ENCODE results near the gene EXD3.

The EXD3 gene

DNA sequence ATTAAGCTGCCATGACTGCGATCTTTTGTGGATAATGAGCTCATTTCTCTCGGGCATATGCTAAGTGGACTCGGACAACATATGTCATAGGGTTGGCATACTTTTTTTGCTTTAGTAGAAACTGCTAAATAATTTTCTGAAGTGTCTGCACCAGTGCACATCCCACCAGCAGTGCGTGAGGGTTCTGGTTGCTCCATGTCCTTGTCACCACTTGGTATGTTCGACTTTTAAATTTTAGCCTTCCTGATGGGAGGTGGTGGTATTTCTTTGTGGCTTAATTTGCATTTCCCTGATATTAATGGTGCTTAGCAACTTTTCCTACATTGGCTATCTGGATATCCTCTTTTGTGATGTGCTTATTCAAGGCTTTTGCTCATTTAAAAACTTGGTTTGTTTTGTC is 63.1 kb downstream of the EXD3 start:
- Histone ChIP-seq H3K36me3 (ENCODE audit: insufficient read depth, low read length) (no peaks in the 10 kb centered on the region), H3K9me3 (replicated peaks; ENCODE audit: low read length) (peaks cover 13% of the 10 kb centered on the region), H3K4me3 (ENCODE audit: low read length) (no peak overlapping the region), H3K27me3 (ENCODE audit: control insufficient read depth, insufficient read depth, low read length) (no peaks in the 10 kb centered on the region), H3K4me1 (ENCODE audit: control insufficient read depth, insufficient read depth, low read length) (no peaks in the 10 kb centered on the region), H3K4me2 (ENCODE audit: low read length) (no peak overlapping the region), H3K9ac (ENCODE audit: low read depth, low read length) (no peak overlapping the region)

DNA sequence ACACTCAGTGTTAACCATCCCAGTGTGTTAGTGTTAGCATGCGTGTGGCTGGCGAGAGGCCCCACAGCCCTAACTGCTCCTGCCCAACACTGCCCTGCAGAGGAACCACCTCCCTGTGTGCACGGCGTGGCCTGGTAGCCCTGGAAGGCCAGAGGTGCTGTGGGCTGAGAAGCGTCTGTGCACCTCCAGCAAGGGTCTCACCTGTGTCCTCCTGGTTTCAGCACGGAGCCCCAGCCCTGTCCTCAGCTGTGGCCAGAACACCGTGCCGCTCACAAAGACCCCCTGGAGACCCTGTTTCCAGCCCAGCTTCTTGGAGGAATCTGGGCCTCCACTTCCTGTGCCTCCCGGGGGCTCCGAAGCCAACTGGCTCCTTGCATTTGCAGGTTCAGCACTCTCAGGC is 64.8 kb downstream of the EXD3 start:
- Histone ChIP-seq H3K36me3 (ENCODE audit: insufficient read depth, low read length) (no peaks in the 10 kb centered on the region), H3K9me3 (replicated peaks; ENCODE audit: low read length) (peaks cover 13% of the 10 kb centered on the region), H3K27me3 (ENCODE audit: control insufficient read depth, insufficient read depth, low read length) (no peaks in the 10 kb centered on the region), H3K4me2 (ENCODE audit: low read length) (no peak overlapping the region), H3K4me1 (ENCODE audit: control insufficient read depth, insufficient read depth, low read length) (no peaks in the 10 kb centered on the region), H3K9ac (ENCODE audit: low read depth, low read length) (no peak overlapping the region), H3K4me3 (ENCODE audit: low read length) (no peak overlapping the region)

DNA sequence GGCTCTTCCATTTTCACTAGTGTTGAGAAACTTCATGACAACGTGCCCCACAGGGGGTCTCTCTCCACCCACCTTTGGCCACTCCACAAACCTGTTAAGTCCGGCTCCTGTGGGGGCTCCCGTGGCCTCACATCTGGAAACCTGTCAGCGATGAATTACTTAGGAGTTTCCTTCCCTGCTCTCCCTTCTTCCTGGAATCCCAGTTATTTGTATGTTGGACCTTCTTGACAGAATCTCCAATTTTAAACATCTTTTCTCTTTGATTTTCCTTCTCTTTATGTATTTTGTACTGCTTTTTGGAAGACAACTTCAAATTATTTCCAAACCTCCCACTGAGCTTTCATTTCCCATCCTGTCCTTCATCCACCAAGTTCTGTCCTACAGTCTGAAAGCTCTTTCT is 65.8 kb downstream of the EXD3 start:
- Histone ChIP-seq H3K4me1 (ENCODE audit: control insufficient read depth, insufficient read depth, low read length) (no peaks in the 10 kb centered on the region), H3K9me3 (replicated peaks; ENCODE audit: low read length) (peaks cover 13% of the 10 kb centered on the region), H3K4me2 (ENCODE audit: low read length) (no peak overlapping the region), H3K36me3 (ENCODE audit: insufficient read depth, low read length) (no peaks in the 10 kb centered on the region), H3K27me3 (ENCODE audit: control insufficient read depth, insufficient read depth, low read length) (no peaks in the 10 kb centered on the region), H3K4me3 (ENCODE audit: low read length) (no peak overlapping the region), H3K9ac (ENCODE audit: low read depth, low read length) (no peak overlapping the region)

DNA sequence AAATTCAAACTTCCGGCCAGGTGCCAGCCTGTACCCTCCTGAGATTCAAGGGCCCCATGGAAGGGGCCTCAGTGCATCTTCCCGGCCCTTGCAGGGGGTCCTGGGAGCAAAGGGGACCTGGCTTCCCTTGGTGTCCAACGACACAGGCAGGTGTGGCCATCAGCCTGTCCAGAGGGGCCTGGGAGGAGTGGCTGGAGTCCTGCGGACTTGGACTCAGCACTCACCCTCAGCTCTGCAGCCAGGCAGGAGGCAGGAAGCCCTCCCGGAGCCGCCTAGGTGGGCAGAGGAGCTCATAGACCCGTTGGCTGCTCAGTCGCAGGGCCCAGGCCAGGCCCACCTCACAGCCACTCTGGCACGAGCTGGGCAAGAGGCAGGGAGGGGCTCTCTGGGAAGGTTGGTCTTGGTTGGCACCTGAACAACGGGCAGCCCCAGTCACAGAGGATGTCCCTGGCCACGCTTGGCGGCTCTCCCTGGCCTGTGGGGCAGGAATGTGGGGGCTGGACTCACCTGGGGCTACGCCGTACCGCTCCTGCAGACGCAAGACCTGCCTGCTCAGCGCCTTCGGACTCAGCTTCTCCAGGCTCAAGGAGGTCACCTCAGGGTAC is 67.1 kb downstream of the EXD3 start:
- H3K4me2 ChIP-seq (ENCODE audit: low read length) = no peak overlapping the region
- H3K27me3 ChIP-seq (ENCODE audit: control insufficient read depth, insufficient read depth, low read length) = no peaks in the 10 kb centered on the region
- H3K4me1 ChIP-seq (ENCODE audit: control insufficient read depth, insufficient read depth, low read length) = no peaks in the 10 kb centered on the region
- no peak overlapping the region for H3K9ac ChIP-seq (ENCODE audit: low read depth, low read length)
- no peaks in the 10 kb centered on the region for H3K36me3 ChIP-seq (ENCODE audit: insufficient read depth, low read length)
- H3K9me3 ChIP-seq (replicated peaks; ENCODE audit: low read length) = peaks cover 13% of the 10 kb centered on the region
- H3K4me3 ChIP-seq (ENCODE audit: low read length) = no peak overlapping the region

DNA sequence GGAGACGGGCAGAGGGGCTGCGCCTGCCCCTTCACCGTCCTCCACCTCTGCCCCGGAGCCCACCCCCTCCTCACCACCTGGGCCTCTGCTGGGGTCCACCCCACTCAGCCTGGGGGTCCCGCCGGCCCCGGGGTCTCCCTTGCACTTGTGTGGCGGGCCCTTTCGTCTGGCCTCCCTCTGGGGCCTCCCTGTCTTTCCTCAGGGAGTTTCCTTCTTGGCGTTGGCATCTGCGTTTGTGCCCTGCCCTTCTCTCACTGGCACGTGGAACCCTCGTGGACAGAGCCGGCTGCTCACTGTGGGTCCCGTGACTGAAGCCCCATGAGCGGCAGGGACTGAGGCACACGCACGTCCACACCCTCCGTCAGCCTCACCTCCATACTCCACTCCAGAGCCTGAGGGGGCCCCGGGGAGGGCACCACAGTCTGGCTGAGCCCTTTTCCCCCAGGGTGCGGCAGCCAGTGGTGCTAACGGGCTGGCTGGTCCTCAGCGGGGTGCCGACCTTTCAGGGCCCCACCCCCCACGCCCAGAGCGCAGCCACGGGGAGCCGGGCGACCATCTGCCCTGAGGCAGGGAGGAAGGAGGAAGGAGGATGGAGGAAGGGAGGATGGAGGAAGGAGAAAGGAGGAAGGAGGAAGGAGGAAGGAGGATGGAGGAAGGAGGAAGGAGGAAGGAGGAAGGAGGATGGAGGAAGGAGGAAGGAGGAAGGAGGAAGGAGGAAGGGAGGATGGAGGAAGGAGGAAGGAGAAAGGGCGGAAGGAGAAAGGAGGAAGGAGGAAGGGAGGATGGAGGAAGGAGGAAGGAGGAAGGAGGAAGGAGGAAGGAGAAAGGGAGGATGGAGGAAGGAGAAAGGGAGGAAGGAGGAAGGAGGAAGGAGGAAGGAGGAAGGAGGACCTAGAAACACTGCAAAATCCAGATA is 67.9 kb downstream of the EXD3 start:
- H3K9me3 ChIP-seq (replicated peaks; ENCODE audit: low read length) = peaks cover 13% of the 10 kb centered on the region

DNA sequence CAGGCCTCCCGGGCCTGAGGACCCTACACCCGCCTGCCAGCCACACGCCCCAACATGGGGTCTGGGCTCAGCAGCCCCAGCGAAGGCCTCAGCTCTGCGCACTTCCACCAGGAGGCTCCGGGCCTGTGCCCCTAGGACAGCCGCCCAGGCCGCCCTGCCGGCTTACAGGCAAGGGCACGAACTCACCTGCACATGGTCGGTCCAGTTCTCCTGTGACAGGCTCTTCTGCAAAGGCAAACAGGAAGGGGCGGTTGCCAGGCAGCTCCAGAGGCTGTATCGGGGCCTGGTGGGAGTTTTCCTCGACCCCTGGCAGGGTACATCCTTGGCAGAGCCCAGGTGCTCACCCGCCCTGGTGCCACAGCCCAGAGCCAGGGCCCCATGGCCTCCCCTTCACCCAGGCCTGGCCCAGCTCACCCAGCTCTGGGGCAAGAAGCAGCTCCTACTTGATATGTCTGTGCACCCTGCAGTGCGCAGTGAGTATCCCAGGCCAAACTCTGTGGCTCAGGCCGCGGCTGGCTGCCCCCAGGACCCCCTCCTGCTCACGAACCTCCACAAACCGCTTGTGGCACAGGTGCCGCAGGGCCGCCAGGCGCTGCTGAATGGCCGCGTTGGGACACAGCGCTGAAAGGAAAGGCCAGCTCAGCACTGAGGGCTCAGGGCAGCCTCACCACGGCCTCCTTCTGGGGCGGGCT is 68.7 kb downstream of the EXD3 start:
- no peak overlapping the region for H3K9ac ChIP-seq (ENCODE audit: low read depth, low read length)
- no peaks in the 10 kb centered on the region for H3K36me3 ChIP-seq (ENCODE audit: insufficient read depth, low read length)
- H3K4me2 ChIP-seq (ENCODE audit: low read length) = no peak overlapping the region
- no peak overlapping the region for H3K4me3 ChIP-seq (ENCODE audit: low read length)
- no peaks in the 10 kb centered on the region for H3K27me3 ChIP-seq (ENCODE audit: control insufficient read depth, insufficient read depth, low read length)
- H3K9me3 ChIP-seq (replicated peaks; ENCODE audit: low read length) = peaks cover 13% of the 10 kb centered on the region
- no peaks in the 10 kb centered on the region for H3K4me1 ChIP-seq (ENCODE audit: control insufficient read depth, insufficient read depth, low read length)

More for the DNA sequence above, 67.9 kb downstream of the EXD3 start:
- Histone ChIP-seq H3K9ac (ENCODE audit: low read depth, low read length) (no peak overlapping the region), H3K4me3 (ENCODE audit: low read length) (no peak overlapping the region), H3K27me3 (ENCODE audit: control insufficient read depth, insufficient read depth, low read length) (no peaks in the 10 kb centered on the region), H3K4me1 (ENCODE audit: control insufficient read depth, insufficient read depth, low read length) (no peaks in the 10 kb centered on the region), H3K36me3 (ENCODE audit: insufficient read depth, low read length) (no peaks in the 10 kb centered on the region), H3K4me2 (ENCODE audit: low read length) (no peak overlapping the region)

DNA sequence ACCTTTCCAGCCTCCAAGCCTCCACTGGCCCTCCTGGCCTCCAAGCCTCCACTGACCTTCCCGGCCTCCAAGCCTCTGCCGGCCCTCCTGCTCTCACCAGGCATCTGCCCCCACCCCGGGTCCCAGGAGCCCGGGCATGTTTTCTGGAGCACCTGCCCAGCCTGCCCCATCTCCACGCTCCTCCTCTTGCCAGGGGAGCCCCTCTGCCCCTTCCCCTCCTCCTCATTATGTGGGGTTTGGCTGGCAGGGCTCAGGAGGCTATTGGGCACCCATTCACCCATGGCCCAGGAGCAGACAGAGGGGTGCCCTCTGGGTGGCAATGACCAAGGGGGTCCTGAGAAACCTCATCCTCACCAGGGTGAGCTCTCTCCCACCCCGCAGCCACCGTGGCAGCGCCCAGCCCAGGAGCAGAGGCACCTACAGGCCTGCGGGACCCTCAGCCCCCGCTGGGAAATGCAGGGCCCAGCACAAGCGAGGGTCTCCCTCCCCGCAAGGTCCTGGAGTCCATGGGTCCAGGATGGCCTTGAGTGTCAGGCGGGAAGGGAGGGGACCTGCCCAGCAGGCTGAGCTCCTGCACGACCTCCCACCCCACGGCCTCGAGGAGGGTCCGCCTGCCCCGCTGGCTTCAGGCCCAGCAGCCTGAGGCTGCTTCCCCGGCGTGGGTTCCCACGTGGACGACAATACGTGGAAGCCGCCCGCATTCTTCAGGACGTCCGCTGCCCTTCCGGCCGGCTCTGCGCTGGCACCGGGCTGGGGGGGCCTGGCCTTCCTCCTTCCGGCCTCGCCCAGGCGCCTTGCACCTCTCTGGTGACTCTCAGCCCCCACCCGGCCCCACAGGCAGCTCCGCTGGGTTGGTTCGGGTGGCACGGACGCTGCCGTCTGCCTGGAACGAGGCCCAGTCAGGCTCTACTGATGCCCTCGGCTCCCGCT is 69.5 kb downstream of the EXD3 start:
- H3K4me2 ChIP-seq (ENCODE audit: low read length) = no peak overlapping the region
- H3K4me1 ChIP-seq (ENCODE audit: control insufficient read depth, insufficient read depth, low read length) = no peaks in the 10 kb centered on the region
- H3K9ac ChIP-seq (ENCODE audit: low read depth, low read length) = no peak overlapping the region
- H3K36me3 ChIP-seq (ENCODE audit: insufficient read depth, low read length) = no peaks in the 10 kb centered on the region
- peaks cover 13% of the 10 kb centered on the region for H3K9me3 ChIP-seq (replicated peaks; ENCODE audit: low read length)
- no peaks in the 10 kb centered on the region for H3K27me3 ChIP-seq (ENCODE audit: control insufficient read depth, insufficient read depth, low read length)
- H3K4me3 ChIP-seq (ENCODE audit: low read length) = no peak overlapping the region

DNA sequence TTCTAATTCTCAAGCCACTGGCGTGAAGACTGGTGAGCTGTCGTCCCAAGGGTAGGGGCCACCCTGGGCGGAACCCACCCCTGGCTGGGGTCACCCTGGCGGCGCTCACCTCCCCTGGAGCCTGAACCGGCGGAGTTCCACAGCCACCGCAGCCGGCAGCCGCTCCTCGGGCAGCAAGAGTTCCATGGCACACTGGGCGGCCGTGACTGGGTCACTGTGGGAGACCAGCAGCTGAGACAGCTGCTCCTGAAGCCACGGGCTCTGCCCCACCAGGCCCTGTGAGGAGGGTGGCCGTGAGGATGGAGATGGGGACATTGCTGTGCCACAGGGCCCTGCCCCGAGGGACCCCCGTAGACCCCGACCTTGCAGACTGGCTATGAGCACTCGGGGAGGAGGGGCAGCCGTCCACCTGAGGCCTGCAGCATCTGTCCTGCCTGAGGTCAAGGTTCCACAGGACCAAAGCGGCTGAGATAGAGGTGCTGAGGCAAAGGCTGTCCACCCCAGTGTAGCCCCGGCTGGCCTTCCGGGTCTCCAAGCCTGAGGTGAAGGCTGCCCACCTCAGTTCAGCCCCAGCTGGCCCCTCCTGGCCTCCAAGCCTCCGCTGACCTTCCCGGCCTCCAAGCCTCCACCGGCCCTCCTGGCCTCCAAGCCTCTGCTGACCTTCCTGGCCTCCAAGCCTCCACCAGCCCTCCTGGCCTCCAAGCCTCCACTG is 70.3 kb downstream of the EXD3 start:
- no peaks in the 10 kb centered on the region for H3K36me3 ChIP-seq (ENCODE audit: insufficient read depth, low read length)

DNA sequence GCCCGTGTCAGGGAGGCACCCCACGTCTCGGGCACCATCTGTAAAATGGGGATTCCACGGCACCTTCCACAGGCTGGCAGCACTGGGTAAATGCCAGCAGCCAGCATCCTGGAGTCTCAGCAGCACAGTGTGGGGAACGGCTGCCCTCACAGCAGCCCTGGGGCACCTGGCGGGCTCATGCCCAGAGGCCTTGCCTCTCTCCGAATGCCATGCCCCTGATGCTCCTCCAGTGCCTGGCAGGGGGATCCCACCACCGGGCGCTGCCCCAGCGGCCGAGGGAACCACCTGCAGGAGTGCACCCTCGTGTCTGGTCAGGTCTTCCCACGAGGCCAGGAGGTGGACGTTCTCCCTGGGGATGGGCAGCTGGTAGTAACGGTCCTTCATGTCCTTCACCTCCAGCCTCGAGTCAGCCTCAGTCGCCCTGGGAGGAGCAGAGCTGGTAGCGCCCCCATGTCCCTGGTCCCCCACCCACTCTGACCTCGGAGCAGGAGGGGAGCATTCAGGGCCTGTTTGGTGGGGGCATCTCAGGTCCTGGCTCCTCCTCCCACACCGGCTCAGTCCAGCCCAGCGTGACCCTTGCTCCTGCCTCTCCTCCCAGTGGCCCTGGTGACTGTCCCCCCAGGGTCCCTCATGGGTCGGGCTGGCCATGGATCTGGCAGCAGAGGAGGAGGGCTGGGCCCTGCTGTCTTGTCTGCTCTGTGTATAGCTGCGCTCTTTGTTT is 71.0 kb downstream of the EXD3 start:
- Histone ChIP-seq H3K36me3 (ENCODE audit: insufficient read depth, low read length) (no peaks in the 10 kb centered on the region), H3K4me2 (ENCODE audit: low read length) (no peak overlapping the region), H3K9me3 (replicated peaks; ENCODE audit: low read length) (peaks cover 12% of the 10 kb centered on the region), H3K9ac (ENCODE audit: low read depth, low read length) (no peak overlapping the region), H3K4me3 (ENCODE audit: low read length) (no peak overlapping the region), H3K27me3 (ENCODE audit: control insufficient read depth, insufficient read depth, low read length) (no peaks in the 10 kb centered on the region), H3K4me1 (ENCODE audit: control insufficient read depth, insufficient read depth, low read length) (no peaks in the 10 kb centered on the region)

More for the DNA sequence above, 70.3 kb downstream of the EXD3 start:
- no peak overlapping the region for H3K4me3 ChIP-seq (ENCODE audit: low read length)
- no peaks in the 10 kb centered on the region for H3K27me3 ChIP-seq (ENCODE audit: control insufficient read depth, insufficient read depth, low read length)
- H3K9ac ChIP-seq (ENCODE audit: low read depth, low read length) = no peak overlapping the region
- H3K4me1 ChIP-seq (ENCODE audit: control insufficient read depth, insufficient read depth, low read length) = no peaks in the 10 kb centered on the region
- no peak overlapping the region for H3K4me2 ChIP-seq (ENCODE audit: low read length)
- peaks cover 13% of the 10 kb centered on the region for H3K9me3 ChIP-seq (replicated peaks; ENCODE audit: low read length)
